ENCODE measurements around the gene UBQLN3. TPM values are rescaled to one million over a fixed set of nuclear protein-coding genes. Genes with fewer than 3 reads are reported as not detected.

UBQLN3 gene
- total RNA-seq, 1 donor from 2014 or later = not detected

GRCh38 chr11:5531053-5531831, 21.5 kb upstream of the UBQLN3 start:
- H3K27me3 Mint-ChIP-seq = peaks cover 9% of the 10 kb centered on the region
- no peak for DNase-seq (ENCODE audit: extremely low spot score, unreplicated experiment)
- no peak overlapping the region for H3K27ac Mint-ChIP-seq
- no peaks in the 10 kb centered on the region for H3K9me3 Mint-ChIP-seq
- H3K4me3 Mint-ChIP-seq = no peak overlapping the region
- no peaks in the 10 kb centered on the region for H3K36me3 Mint-ChIP-seq
- H3K4me1 Mint-ChIP-seq (ENCODE audit: unreplicated experiment) = no peaks in the 10 kb centered on the region
- TF ChIP-seq CTCF (conservative IDR thresholded peaks at IDR 0.05) = no peak

GRCh38 chr11:5528495-5528894, 18.7 kb upstream of the UBQLN3 start:
- peaks cover 9% of the 10 kb centered on the region for H3K27me3 Mint-ChIP-seq
- H3K36me3 Mint-ChIP-seq = no peaks in the 10 kb centered on the region
- no peak overlapping the region for H3K4me3 Mint-ChIP-seq
- TF ChIP-seq CTCF (conservative IDR thresholded peaks at IDR 0.05) = no peak
- DNase-seq (ENCODE audit: extremely low spot score, unreplicated experiment) = no peak
- H3K9me3 Mint-ChIP-seq = no peaks in the 10 kb centered on the region
- no peaks in the 10 kb centered on the region for H3K4me1 Mint-ChIP-seq (ENCODE audit: unreplicated experiment)
- H3K27ac Mint-ChIP-seq = no peak overlapping the region

- H3K27ac Mint-ChIP-seq = no peak overlapping the region
- no peaks in the 10 kb centered on the region for H3K4me1 Mint-ChIP-seq (ENCODE audit: unreplicated experiment)
- no peak overlapping the region for H3K4me3 Mint-ChIP-seq
- TF ChIP-seq CTCF (conservative IDR thresholded peaks at IDR 0.05) = no peak
- peaks cover 9% of the 10 kb centered on the region for H3K27me3 Mint-ChIP-seq
- no peak for DNase-seq (ENCODE audit: extremely low spot score, unreplicated experiment)
- no peaks in the 10 kb centered on the region for H3K36me3 Mint-ChIP-seq
- H3K9me3 Mint-ChIP-seq = no peaks in the 10 kb centered on the region
Observed at GRCh38 chr11:5527716-5528115, 18.0 kb upstream of the UBQLN3 start.

- Mint-ChIP-seq H3K4me1 (ENCODE audit: unreplicated experiment) (no peaks in the 10 kb centered on the region), H3K36me3 (no peaks in the 10 kb centered on the region), H3K4me3 (no peak overlapping the region), H3K27me3 (peaks cover 3% of the 10 kb centered on the region), H3K27ac (no peak overlapping the region), H3K9me3 (no peaks in the 10 kb centered on the region)
- DNase-seq (ENCODE audit: extremely low spot score, unreplicated experiment) = no peak
- no peak for TF ChIP-seq CTCF (conservative IDR thresholded peaks at IDR 0.05)
Observed at GRCh38 chr11:5524756-5525155, 15.0 kb upstream of the UBQLN3 start.

- Mint-ChIP-seq H3K27me3 (peaks cover 3% of the 10 kb centered on the region), H3K36me3 (no peaks in the 10 kb centered on the region), H3K27ac (no peak overlapping the region), H3K4me1 (ENCODE audit: unreplicated experiment) (no peaks in the 10 kb centered on the region), H3K4me3 (no peak overlapping the region), H3K9me3 (no peaks in the 10 kb centered on the region)
- TF ChIP-seq CTCF (conservative IDR thresholded peaks at IDR 0.05) = no peak
- no peak for DNase-seq (ENCODE audit: extremely low spot score, unreplicated experiment)
Observed at GRCh38 chr11:5522308-5522707, 12.6 kb upstream of the UBQLN3 start.
